ENCODE measurements around the gene ARAP3. TPM values are rescaled to one million over a fixed set of nuclear protein-coding genes. Genes with fewer than 3 reads are reported as not detected.

The ARAP3 gene
- total RNA-seq, 1 experiment from 2014 or later = 27.6 TPM

- Histone ChIP-seq H2BK20ac (ENCODE audit: low read depth, low read length, poor library complexity, severe bottlenecking) (no peak overlapping the region), H3K27me3 (ENCODE audit: insufficient read depth, low read length) (no peaks in the 10 kb centered on the region; the same call in 1 of the 2 replicates)
- peaks cover 45% of the 10 kb centered on the region for H3K27me3 Mint-ChIP-seq (ENCODE audit: low read depth)
These were observed 14.4 kb upstream of the ARAP3 start for GRCh38 chr5:141696431-141696830.

More at GRCh38 chr5:141696431-141696830, 14.4 kb upstream of the ARAP3 start:
- Histone ChIP-seq H3K4me1 (ENCODE audit: insufficient read depth, low read length) (peaks cover 4% of the 10 kb centered on the region; the same call in 1 of the 2 replicates), H2BK120ac (ENCODE audit: low read depth, low read length, poor library complexity, severe bottlenecking) (no peak overlapping the region), H3K9me3 (ENCODE audit: control insufficient read depth, low read depth, low read length) (no peaks in the 10 kb centered on the region), H2AK5ac (ENCODE audit: insufficient read length, low read length) (no peak overlapping the region), H3K18ac (ENCODE audit: insufficient read length, low read depth, low read length) (no peak overlapping the region), H3T11ph (ENCODE audit: low read length) (no peak overlapping the region), H3K4ac (ENCODE audit: low read depth, low read length) (no peak overlapping the region), H3K79me1 (ENCODE audit: insufficient read depth, low read depth, low read length, poor library complexity, severe bottlenecking) (no peaks in the 10 kb centered on the region), H2BK12ac (ENCODE audit: insufficient read length, low read depth, low read length) (no peak overlapping the region), H4K20me1 (ENCODE audit: control insufficient read depth, insufficient read depth, insufficient read length) (no peaks in the 10 kb centered on the region), H4K5ac (ENCODE audit: insufficient read length, low read depth, low read length) (no peak overlapping the region), H3K23me2 (ENCODE audit: insufficient read length, low read depth, low read length, poor library complexity, severe bottlenecking) (no peaks in the 10 kb centered on the region), H3K9ac (ENCODE audit: extremely low read depth, insufficient read length, low read length) (no peak overlapping the region), H3K14ac (ENCODE audit: insufficient read depth, low read length) (no peak overlapping the region), H3K79me2 (ENCODE audit: insufficient read depth, low read length) (no peaks in the 10 kb centered on the region), H3K23ac (ENCODE audit: insufficient read length, low read depth, low read length) (no peak overlapping the region), H4K8ac (replicated peaks; ENCODE audit: insufficient read length, low read depth, low read length) (no peak overlapping the region), H2AFZ (ENCODE audit: low read length) (no peak overlapping the region), H3K4me2 (ENCODE audit: insufficient read depth, insufficient read length, low read length) (no peak overlapping the region), H3K56ac (ENCODE audit: insufficient read length, low read depth, low read length) (no peak overlapping the region), H2BK5ac (ENCODE audit: insufficient read length, low read length) (no peak overlapping the region), H3K27ac (ENCODE audit: insufficient read length, low read depth, low read length) (no peak overlapping the region), H4K91ac (ENCODE audit: insufficient read length, low read depth, low read length) (no peak overlapping the region), H2BK15ac (ENCODE audit: low read depth, low read length) (no peak overlapping the region)
- peaks cover 28 to 35% of the 10 kb centered on the region in 2 experiments for H3K4me1 Mint-ChIP-seq
- H3K4me3 Mint-ChIP-seq = no peak overlapping the region
- H3K27ac Mint-ChIP-seq = no peak overlapping the region; a peak in 1 of 7 replicates
- no peak for DNase-seq
- no peaks in the 10 kb centered on the region for H3K9me3 Mint-ChIP-seq
- no peaks in the 10 kb centered on the region for H3K36me3 Mint-ChIP-seq (ENCODE audit: insufficient read depth in 1 of 3, low read depth in 3 of 3)
- no peak for TF ChIP-seq CTCF (conservative IDR thresholded peaks at IDR 0.05)
- WGBS (ENCODE audit: extremely low coverage, insufficient read length, low lambda C conversion rate) = no CpG with 5 or more reads among the region's 2 CpGs

Data from H9 (cell line).